Measurements from ENCODE around the gene NTN1.

Gene NTN1

DNA sequence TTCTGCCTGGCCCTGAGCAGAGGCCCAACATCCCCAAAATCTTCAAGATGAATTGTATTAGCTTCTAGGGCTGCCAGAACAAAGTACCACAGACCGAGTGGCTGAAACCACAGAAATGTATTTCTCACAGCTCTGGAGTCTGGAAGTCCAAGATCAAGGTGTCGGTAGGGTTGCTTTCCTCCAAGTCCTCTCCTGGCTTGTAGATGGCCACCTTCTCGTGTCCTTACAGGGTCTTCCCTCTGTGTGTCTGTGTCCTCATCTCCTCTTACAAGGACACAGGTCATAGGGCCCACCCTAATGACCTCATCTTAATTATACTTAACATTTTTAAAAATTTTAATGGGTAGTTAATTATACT lies 215.7 kb downstream of the NTN1 start:
- DNase-seq: no peak

- no peak for DNase-seq
These were observed 216.5 kb downstream of the NTN1 start for GRCh38 chr17:9237661-9238301.

DNA sequence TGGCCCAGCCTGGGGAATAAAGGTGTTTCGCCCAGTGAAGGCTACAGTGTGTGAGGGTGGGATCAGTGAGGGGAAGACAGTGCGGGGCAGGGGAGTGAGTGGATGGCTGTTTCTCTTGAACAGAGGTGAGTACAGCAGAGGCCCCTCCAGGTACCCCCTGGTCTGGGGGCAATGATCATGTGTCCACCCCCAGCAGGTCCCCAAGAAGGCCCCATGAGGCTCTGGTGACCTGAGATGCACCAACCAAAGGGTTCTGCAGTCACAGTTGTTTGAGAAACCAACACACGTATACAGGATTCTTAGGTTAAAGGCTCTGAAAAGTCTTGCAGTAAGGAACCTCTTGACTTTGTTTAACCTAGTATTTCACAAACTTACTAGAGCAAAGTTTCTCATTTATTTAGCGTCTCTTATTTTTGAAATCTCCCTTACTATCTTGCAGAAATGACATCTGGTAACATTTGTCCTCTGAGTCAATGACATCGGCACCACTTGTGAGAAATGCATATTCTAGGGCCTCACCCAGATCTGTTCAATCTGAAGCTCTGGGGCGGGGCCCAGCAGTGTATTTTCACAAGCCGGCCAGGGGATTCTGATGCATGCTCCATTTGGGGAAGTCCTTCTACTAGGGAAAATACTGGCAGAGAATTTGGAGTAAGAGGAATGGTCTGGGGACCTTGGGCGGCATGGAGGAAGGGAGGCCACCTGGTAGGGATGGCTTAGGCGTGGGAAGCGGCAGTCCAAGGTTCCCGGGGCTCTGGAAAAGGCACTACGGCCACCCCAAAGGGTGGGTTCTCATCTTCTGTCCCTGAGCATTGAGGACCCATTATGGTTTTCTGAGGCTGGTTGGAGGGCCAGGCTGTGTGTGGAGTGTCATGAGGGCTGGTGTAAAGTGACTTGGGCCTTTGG lies 217.3 kb downstream of the NTN1 start:
- DNase-seq: no peak

DNA sequence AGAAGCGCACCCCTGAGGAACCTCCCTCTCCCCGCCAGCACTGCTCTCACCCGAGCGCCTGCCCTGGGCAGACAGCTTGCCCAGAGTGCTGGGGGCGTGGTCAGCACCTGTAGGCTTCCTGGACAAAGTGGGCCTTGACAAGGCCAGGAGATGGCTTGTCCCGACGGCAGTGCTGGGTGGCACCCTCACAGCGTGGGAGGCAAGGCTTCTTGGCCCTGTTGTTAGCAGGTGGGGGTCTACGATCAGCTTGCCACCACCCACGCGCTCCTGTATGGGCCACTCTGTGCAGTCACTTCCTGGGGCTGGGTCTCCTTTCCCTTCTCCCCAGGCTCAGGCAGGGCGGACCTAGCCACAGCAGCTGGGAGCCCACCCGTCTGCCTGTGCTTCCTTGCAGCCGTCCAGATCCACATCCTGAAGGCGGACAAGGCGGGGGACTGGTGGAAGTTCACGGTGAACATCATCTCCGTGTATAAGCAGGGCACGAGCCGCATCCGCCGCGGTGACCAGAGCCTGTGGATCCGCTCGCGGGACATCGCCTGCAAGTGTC lies 218.0 kb downstream of the NTN1 start:
- no peak for DNase-seq

DNA sequence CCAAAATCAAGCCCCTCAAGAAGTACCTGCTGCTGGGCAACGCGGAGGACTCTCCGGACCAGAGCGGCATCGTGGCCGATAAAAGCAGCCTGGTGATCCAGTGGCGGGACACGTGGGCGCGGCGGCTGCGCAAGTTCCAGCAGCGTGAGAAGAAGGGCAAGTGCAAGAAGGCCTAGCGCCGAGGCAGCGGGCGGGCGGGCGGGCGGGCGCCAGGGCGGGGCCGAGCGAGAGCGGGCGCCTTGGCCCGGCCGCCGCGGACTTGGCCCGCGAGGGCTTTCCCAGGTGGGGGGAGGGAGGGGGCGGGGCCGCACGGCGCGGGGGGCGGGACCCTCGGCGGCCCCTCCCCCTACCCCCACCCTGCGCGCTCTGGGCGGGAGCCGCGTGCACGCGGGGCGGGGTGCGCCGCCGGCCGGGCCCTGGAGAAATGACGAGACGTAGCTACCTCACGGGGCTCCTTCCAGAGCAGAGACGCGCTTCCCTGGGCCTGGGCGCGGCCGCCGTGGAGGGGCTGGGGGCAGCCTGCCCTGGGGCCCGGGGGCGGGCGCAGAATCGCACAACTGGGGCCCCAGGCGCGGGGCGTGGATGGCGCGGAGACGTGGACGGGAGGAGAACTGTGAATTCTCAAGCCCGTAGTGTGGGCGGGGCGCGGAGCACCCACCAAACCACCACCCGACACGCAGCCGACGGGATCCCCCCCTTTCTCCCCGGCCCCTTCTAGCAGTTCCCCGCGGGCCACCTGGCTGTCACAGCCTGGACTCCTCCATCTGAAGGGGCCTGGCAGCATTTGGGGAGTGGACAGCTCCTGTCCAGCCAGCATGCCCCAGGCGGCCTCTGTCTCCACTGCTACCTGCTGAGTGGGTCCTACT lies 218.7 kb downstream of the NTN1 start:
- DNase-seq: peak; percentile 11

DNA sequence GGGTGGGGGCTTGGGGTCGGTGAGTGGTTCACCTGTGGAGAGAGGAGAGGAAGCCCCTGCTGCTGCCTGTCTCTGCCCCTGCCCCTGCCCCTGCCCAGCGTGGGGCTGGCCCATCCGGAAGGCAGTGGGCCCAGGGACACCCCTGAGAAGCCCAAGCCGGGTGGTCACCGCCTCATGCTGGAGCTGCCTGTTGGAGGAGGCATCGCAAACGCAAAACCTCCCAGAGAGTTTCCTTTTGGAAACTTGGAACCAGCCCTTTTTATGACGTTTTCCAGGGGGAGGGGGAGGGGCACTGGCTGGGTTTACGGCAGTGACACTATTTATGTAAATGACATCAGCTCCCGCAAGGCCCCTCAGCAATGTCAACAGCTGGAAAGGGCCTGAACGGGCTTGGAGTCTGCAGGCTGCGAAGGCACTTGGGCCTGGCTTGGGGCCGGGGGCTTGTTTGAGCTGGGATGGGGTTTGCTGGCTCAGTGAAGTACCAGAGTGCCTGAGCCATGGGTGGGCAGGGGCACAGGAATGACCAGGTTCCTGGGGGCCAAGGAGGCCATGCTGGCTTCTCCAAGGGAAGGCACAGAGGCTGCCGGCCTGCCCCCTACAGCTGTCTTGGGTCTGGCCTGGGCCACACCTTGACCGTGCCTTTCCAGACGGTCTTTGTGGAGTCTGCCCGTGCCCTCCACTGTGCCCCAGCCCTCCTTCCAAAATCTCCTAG lies 219.5 kb downstream of the NTN1 start:
- DNase-seq: no peak

DNA sequence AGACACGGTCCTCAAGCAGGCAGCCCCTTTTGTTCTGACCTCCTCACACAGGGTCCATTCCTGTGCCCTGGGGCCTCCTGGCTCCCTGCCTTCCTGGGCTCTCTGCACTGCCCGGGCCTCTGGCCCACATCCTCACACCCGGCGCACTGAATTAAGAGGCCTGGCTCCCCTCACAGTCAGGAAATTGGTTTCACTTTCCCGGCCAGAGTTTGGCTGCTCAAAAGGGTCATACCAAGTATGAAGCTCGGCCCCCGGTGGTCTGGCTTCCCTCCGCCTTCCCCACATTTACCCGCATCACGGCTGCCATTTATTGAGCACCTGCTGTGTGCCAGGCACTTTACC lies 220.0 kb downstream of the NTN1 start:
- DNase-seq: no peak

DNA sequence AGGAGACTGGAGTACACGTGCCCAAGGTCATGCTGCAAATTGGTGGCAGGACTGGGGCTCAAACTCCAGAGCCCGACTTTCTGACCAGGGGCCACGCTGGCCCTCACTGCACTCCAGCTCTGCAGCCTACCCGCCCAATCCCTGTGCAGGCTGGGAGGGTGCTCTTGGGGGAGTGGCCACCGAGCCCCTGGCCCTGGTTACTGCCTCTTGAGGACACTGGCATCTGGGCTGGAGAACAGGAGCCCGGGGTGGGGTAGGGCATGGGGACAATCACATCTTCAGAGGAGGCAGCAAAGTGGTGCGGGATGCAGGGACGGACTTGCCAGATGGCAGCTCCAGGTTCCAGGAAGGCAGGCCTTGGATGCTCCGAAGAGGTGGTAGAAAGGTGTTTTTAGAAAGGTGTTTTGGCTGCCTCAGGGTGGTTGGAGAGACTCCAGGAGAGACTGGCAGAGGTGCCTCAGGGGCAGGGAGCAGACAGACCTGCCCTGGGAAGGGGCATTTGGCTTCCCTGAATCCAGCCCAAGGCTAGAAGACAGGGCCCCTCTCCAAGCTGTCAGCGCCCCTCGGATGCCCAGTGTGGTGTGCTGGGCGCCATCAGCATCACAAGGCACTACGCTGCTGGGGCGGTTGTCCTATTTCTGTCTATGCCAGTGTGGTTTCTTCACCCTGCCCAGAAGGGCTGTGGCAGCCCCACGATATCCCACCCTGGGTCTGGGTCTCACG lies 220.6 kb downstream of the NTN1 start:
- no peak for DNase-seq

- DNase-seq: no peak
These were observed 221.2 kb downstream of the NTN1 start for GRCh38 chr17:9242497-9242881.

DNA sequence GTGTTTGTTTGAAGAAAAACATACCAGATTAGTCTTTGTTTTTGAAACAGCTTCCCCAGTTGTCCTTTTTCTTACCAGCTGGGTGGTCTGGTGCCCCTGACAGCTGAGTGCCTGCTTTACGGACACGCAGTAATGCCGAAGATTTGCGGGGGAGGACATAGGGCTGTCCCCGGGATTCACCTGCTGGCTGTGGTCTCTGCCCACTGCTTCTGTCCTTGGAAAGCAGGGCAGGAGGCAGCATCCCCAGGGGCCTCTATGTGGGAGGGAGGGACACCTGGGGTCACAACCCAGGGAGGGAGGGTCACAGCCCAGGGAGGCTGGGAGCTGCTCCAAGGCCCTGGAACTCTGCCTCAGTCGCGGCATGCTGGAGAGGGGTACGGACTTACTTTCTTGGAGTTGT lies 221.7 kb downstream of the NTN1 start:
- no peak for DNase-seq

DNA sequence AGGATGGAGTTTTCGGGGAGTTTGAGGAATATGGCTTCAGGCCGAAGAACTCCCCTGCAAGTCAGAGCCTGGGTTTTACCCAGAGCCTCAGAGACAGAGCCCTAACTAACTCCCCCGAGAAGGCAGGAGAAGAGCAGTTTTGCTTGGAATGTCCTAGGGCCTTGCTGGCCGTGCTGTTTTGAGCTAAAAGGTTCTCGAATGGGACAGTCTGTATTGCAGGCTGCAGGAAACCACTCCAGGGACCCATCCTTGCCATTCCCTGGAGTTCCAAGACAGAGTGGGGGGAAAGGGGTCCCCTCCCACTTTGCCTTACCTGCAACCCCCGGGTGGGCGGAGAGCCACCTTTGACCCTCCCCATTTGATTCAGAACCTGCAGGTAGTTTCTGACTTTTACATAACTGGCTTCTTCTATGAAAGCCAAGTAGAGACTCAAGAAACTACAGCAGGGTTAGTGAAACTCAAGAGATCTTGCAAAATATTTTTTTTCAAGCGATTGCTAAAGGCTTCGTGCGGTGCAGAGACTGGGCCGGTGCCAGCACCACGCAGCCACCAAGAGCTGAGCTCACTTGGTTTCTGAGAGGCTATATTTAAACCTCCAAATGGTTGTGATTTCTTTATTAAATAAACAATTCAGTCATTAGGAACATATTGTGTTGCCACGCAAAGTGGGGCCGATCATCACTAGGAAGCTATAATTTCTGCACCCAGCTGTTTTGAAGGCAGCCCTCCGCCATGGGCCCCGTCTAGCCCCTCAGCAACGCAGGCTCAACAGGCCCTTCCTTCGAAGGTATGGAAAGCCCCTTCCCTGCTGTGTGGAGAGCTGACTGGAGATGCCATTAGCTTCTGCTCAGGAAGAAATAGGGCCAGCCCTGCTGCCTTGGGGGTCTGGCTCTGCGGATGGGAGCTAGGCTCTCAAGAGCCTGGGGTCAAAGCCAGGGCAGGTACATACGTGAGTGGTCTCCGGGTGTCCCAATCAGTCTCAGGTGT lies 223.0 kb downstream of the NTN1 start:
- no peak for DNase-seq

- no peak for DNase-seq
These were observed 226.2 kb downstream of the NTN1 start for GRCh38 chr17:9247401-9247938.

DNA sequence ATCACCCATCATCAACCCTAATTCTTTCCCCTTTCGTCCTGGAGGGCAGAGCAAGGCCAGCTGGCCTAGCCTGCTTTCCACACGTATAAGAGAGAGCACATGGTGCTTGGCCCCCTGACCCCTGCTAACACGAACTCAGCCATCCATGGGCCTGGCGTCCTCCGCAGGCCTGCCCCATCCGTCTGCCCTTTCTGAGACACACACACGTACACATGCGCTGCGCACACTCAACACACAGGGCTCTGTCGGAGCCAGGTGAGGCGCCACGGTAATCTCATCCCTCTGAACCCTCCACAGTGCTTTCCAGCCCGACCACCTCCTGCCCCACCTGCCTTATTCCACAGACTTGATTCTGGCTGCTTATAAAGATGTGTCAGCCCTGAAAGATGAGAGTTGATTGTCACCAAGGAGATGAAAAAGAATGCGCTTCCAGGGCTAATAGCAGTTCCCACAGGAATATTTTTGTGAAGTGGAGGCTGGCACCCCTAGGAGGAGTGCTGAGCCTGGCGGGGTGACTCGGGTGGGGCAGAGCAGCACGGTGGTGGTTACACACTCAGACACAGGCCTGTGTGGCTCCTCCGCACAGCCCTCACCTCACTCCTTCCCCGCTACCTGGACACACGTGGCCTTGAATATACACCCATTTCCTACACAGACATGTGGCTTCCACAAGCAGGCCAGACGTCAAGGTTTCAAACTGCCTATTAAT lies 228.1 kb downstream of the NTN1 start:
- DNase-seq: no peak

DNA sequence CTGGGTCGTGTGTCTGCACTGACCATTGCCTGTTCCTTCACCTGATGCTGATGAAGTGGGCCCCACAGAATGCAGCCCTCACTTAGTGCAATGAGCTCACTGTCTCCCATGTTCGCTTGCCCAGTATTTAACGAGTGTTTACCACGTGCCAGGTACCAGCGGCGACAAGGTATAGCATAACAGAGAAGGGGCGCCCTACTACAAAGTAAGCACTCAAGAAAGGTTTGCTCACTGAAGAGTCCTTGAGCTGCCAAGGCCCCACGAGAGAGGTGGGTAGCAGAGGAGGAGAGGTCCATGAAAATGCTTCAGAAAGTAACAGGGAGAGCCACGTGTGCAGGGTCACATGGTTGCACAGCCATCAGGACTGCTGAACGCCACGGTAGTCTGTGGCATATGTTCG lies 230.0 kb downstream of the NTN1 start:
- DNase-seq: peak; percentile 66

- DNase-seq: no peak
These were observed 232.0 kb downstream of the NTN1 start for GRCh38 chr17:9253308-9253707.

DNA sequence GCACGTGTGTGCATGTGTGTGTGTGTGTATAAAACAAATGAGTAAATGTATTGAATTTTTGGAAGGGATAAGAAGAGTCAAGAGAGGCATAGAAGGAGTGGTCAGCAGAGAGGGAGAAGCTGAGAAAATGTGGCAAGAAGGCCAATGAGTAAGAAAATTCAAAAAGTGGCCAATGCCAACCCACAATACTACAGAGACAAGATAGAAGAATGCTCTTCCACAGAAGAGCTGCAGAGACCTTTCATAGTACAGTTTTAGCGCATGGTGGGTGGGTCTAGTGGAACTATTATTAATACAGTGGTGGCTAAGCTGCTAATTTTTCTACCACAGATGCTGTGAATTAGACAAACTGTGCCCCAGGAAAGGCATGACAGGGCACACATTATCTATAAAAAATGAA lies 233.5 kb downstream of the NTN1 start:
- no peak for DNase-seq

GRCh38 chr17:9255833-9256232 lies 234.5 kb downstream of the NTN1 start:
- no peak for DNase-seq

GRCh38 chr17:9256361-9256750 lies 235.0 kb downstream of the NTN1 start:
- DNase-seq: no peak

- DNase-seq: peak; percentile 24
These were observed 235.7 kb downstream of the NTN1 start for GRCh38 chr17:9256751-9257629.
